GM12878 (cell line): ENCODE data around the gene CDC6.

Experiments
- CHD2 ChIP-seq: IDR thresholded peaks from 2 replicates; pipeline ENCODE4 v1.6.1; 2011; ENCODE audit warnings: low read depth, low read length, improper control_type of control experiment, borderline replicate concordance
- E2F4 ChIP-seq: IDR thresholded peaks from 2 replicates; pipeline ENCODE4 v1.6.1; 2012; ENCODE audit warnings: low read depth, low read length, improper control_type of control experiment
- ETV6 ChIP-seq, 2 experiments: fragments of 450-650 bp in 1 of 2; IDR thresholded peaks in 1 of 2; conservative IDR thresholded peaks in 1 of 2; 2 replicates each; pipeline ENCODE4 v1.6.1; 2014; ENCODE audit warnings: antibody characterized with exemption in 1 of 2, borderline replicate concordance in 1 of 2, low read depth in 1 of 2, mild to moderate bottlenecking in 1 of 2, moderate library complexity in 1 of 2
- LARP7 ChIP-seq: fragments of 450-650 bp; IDR thresholded peaks from 2 replicates; pipeline ENCODE4 v1.6.1; 2017; ENCODE audit warnings: mild to moderate bottlenecking
- MYC ChIP-seq: IDR thresholded peaks from 2 replicates; pipeline ENCODE4 v1.6.1; 2011; ENCODE audit warnings: mild to moderate bottlenecking, low read length, moderate library complexity, inconsistent platforms; ENCODE audit not compliant: insufficient read depth, insufficient replicate concordance, insufficient read length, severe bottlenecking
- POLR2AphosphoS2 ChIP-seq: IDR thresholded peaks from 2 replicates; pipeline ENCODE4 v1.6.1; 2011; ENCODE audit warnings: low read depth, mild to moderate bottlenecking, low read length, improper control_type of control experiment, moderate library complexity
- RAD21 ChIP-seq: IDR thresholded peaks from 2 replicates; pipeline ENCODE4 v1.6.1; 2011; ENCODE audit warnings: mild to moderate bottlenecking, low read depth, low read length, moderate library complexity; ENCODE audit not compliant: insufficient read depth
- SREBF2 ChIP-seq: IDR thresholded peaks from 2 replicates; pipeline ENCODE4 v1.6.1; 2012; ENCODE audit warnings: mild to moderate bottlenecking, low read length
- STAT3 ChIP-seq: IDR thresholded peaks from 2 replicates; pipeline ENCODE4 v1.6.1; 2011; ENCODE audit warnings: low read depth, low read length, improper control_type of control experiment
- SUZ12 ChIP-seq: fragments of 200-600 bp; sonication (generic); IDR thresholded peaks from one replicate; pipeline ENCODE4 v1.6.1; 2018; ENCODE audit warnings: antibody characterized with exemption, mild to moderate bottlenecking; ENCODE audit not compliant: unreplicated experiment
- TF ChIP-seq, protein P1 (sequence below), 3 experiments: IDR thresholded peaks in 2 of 3; conservative IDR thresholded peaks in 1 of 3; 2 replicates each; pipeline ENCODE4 v1.5.1; 2011; ENCODE audit warnings: low read depth in 3 of 3, low read length in 3 of 3, mild to moderate bottlenecking in 3 of 3, control low read depth in 2 of 3, moderate library complexity in 2 of 3, inconsistent platforms in 1 of 3, mixed read lengths in 1 of 3; ENCODE audit not compliant: control insufficient read depth in 2 of 3, insufficient read depth in 1 of 3; ENCODE audit errors: extremely low read depth in 1 of 3
- TF ChIP-seq, protein P2 (sequence below): IDR thresholded peaks from 2 replicates; pipeline ENCODE4 v1.6.1; 2012; ENCODE audit warnings: improper control_type of control experiment, low read depth, low read length; ENCODE audit not compliant: insufficient replicate concordance

DNA sequence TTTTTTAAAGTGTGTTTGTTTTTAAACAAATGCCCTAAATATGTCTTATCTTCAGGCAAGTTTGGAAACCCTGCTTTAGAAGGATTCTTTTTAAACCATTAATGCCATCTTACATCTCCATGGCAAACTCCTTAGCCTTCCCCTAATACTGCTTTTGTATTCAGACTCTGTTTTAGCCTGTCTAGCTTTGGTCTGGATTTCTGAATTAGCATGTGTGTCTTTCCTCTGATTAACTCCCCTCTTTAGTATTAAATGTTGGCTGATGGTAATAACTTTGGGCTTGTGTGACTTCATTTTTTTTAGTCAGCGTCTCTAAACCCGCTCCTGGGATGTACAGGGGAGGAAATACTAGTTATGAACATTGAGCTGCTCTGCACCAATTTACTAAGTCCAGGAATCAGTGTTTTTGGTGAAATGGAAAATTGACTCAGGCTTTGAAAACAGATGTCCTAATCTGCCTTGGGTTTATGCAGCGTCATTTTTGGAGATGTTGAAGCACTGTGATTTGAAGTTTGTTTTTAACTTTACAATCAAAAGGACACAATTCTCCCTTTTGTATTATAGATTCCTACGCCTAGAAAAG lies 46.3 kb upstream of the CDC6 start:
- TF ChIP-seq MYC (no peak), ETV6 (conservative IDR thresholded peaks at IDR 0.05 in 1 of 2, IDR thresholded peaks at IDR 0.05 in 1 of 2; ENCODE audit: borderline replicate concordance in 1 of 2, low read depth in 1 of 2) (no peak), POLR2AphosphoS2 (no peak), STAT3 (no peak), LARP7 (no peak), E2F4 (no peak), SREBF2 (no peak), CHD2 (no peak), SUZ12 (no peak), RAD21 (no peak)
- TF ChIP-seq, protein P1, sequence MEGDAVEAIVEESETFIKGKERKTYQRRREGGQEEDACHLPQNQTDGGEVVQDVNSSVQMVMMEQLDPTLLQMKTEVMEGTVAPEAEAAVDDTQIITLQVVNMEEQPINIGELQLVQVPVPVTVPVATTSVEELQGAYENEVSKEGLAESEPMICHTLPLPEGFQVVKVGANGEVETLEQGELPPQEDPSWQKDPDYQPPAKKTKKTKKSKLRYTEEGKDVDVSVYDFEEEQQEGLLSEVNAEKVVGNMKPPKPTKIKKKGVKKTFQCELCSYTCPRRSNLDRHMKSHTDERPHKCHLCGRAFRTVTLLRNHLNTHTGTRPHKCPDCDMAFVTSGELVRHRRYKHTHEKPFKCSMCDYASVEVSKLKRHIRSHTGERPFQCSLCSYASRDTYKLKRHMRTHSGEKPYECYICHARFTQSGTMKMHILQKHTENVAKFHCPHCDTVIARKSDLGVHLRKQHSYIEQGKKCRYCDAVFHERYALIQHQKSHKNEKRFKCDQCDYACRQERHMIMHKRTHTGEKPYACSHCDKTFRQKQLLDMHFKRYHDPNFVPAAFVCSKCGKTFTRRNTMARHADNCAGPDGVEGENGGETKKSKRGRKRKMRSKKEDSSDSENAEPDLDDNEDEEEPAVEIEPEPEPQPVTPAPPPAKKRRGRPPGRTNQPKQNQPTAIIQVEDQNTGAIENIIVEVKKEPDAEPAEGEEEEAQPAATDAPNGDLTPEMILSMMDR (IDR thresholded peaks at IDR 0.05 in 2 of 3, conservative IDR thresholded peaks at IDR 0.05 in 1 of 3; ENCODE audit: control insufficient read depth in 2 of 3, extremely low read depth in 1 of 3, insufficient read depth in 1 of 3, low read depth in 3 of 3, low read length in 3 of 3) = no peak
- TF ChIP-seq, protein P2, sequence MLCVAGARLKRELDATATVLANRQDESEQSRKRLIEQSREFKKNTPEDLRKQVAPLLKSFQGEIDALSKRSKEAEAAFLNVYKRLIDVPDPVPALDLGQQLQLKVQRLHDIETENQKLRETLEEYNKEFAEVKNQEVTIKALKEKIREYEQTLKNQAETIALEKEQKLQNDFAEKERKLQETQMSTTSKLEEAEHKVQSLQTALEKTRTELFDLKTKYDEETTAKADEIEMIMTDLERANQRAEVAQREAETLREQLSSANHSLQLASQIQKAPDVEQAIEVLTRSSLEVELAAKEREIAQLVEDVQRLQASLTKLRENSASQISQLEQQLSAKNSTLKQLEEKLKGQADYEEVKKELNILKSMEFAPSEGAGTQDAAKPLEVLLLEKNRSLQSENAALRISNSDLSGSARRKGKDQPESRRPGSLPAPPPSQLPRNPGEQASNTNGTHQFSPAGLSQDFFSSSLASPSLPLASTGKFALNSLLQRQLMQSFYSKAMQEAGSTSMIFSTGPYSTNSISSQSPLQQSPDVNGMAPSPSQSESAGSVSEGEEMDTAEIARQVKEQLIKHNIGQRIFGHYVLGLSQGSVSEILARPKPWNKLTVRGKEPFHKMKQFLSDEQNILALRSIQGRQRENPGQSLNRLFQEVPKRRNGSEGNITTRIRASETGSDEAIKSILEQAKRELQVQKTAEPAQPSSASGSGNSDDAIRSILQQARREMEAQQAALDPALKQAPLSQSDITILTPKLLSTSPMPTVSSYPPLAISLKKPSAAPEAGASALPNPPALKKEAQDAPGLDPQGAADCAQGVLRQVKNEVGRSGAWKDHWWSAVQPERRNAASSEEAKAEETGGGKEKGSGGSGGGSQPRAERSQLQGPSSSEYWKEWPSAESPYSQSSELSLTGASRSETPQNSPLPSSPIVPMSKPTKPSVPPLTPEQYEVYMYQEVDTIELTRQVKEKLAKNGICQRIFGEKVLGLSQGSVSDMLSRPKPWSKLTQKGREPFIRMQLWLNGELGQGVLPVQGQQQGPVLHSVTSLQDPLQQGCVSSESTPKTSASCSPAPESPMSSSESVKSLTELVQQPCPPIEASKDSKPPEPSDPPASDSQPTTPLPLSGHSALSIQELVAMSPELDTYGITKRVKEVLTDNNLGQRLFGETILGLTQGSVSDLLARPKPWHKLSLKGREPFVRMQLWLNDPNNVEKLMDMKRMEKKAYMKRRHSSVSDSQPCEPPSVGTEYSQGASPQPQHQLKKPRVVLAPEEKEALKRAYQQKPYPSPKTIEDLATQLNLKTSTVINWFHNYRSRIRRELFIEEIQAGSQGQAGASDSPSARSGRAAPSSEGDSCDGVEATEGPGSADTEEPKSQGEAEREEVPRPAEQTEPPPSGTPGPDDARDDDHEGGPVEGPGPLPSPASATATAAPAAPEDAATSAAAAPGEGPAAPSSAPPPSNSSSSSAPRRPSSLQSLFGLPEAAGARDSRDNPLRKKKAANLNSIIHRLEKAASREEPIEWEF = no peak
